Measurements from ENCODE around the gene PHF21B.
"Not testable (repeated sequence)": the region's sequence is repeated elsewhere in the genome, so short reads cannot be mapped to it uniquely, and the experiment has no call there.

PHF21B gene

GRCh38 chr22:44924098-44924497 lies 85.7 kb downstream of the PHF21B start:
- H3K27me3 ChIP-seq = no peaks in the 10 kb centered on the region
- H3K4me1 ChIP-seq = peaks cover 0 to 5% (median 0%) of the 10 kb centered on the region in 10 experiments; a peak in 1 of 20 replicates
- peaks cover 0 to 9% (median 6%) of the 10 kb centered on the region in 11 experiments; a peak in 12 of 22 replicates for H3K9me3 ChIP-seq (replicated peaks in 1 of 11)
- no peak overlapping the region for H3K4me3 ChIP-seq
- H4K20me1 ChIP-seq = no peaks in the 10 kb centered on the region; a peak in 1 of 22 replicates
- H3K27ac ChIP-seq = no peak overlapping the region
- no peak for TF ChIP-seq Cebpa-rat (IDR thresholded peaks at IDR 0.05)
- H3K9ac ChIP-seq = no peak overlapping the region
- H3K36me3 ChIP-seq = no peaks in the 10 kb centered on the region
- H3K4me2 ChIP-seq = no peak overlapping the region

- not testable (repeated sequence) for H3K9ac ChIP-seq
Measured at GRCh38 chr22:44921766-44922165, 88.0 kb downstream of the PHF21B start.

GRCh38 chr22:44920183-44920582 lies 89.6 kb downstream of the PHF21B start:
- Histone ChIP-seq H3K27ac (no peak overlapping the region), H3K9ac (no peak overlapping the region), H4K20me1 (no peaks in the 10 kb centered on the region; a peak in 1 of 22 replicates), H3K9me3 (replicated peaks in 1 of 11) (peaks cover 0 to 9% (median 6%) of the 10 kb centered on the region in 11 experiments; a peak in 12 of 22 replicates), H3K27me3 (no peaks in the 10 kb centered on the region), H3K4me2 (no peak overlapping the region), H3K36me3 (no peaks in the 10 kb centered on the region), H3K4me1 (no peaks in the 10 kb centered on the region), H3K4me3 (no peak overlapping the region)
- no peak for TF ChIP-seq Cebpa-rat (IDR thresholded peaks at IDR 0.05)

More at GRCh38 chr22:44921766-44922165, 88.0 kb downstream of the PHF21B start:
- H3K4me3 ChIP-seq; H3K36me3 ChIP-seq; H3K4me2 ChIP-seq; H3K27ac ChIP-seq; H3K9me3 ChIP-seq (replicated peaks in 1 of 11); H4K20me1 ChIP-seq; H3K27me3 ChIP-seq; H3K4me1 ChIP-seq: not testable (repeated sequence)

GRCh38 chr22:44919691-44920090 lies 90.1 kb downstream of the PHF21B start:
- Histone ChIP-seq H3K4me3 (no peak overlapping the region), H4K20me1 (no peaks in the 10 kb centered on the region; a peak in 1 of 22 replicates), H3K27me3 (no peaks in the 10 kb centered on the region), H3K36me3 (no peaks in the 10 kb centered on the region), H3K27ac (no peak overlapping the region), H3K4me1 (no peaks in the 10 kb centered on the region), H3K9ac (no peak overlapping the region), H3K9me3 (replicated peaks in 1 of 11) (peaks cover 0 to 8% (median 6%) of the 10 kb centered on the region in 11 experiments; a peak in 12 of 22 replicates), H3K4me2 (no peak overlapping the region)
- no peak for TF ChIP-seq Cebpa-rat (IDR thresholded peaks at IDR 0.05)

GRCh38 chr22:44918925-44919392 lies 90.8 kb downstream of the PHF21B start:
- Histone ChIP-seq H3K9me3 (replicated peaks in 1 of 11) (peaks cover 0 to under 1% (median 0%) of the 10 kb centered on the region in 11 experiments; a peak in 2 of 22 replicates), H3K4me1 (no peaks in the 10 kb centered on the region; a peak in 1 of 20 replicates), H3K4me3 (no peak overlapping the region), H3K4me2 (no peak overlapping the region), H3K27me3 (no peaks in the 10 kb centered on the region), H4K20me1 (no peaks in the 10 kb centered on the region; a peak in 1 of 22 replicates), H3K36me3 (no peaks in the 10 kb centered on the region), H3K27ac (no peak overlapping the region), H3K9ac (no peak overlapping the region)
- no peak for TF ChIP-seq Cebpa-rat (IDR thresholded peaks at IDR 0.05)

GRCh38 chr22:44918166-44918924 lies 91.5 kb downstream of the PHF21B start:
- no peak overlapping the region for H3K27ac ChIP-seq
- H3K36me3 ChIP-seq = peaks cover 0 to under 1% (median 0%) of the 10 kb centered on the region in 11 experiments; a peak in 1 of 22 replicates
- H3K27me3 ChIP-seq = no peaks in the 10 kb centered on the region
- no peak for TF ChIP-seq Cebpa-rat (IDR thresholded peaks at IDR 0.05)
- H3K9ac ChIP-seq = no peak overlapping the region
- no peaks in the 10 kb centered on the region; a peak in 1 of 20 replicates for H3K4me1 ChIP-seq
- H3K4me2 ChIP-seq = no peak overlapping the region
- no peaks in the 10 kb centered on the region; a peak in 1 of 22 replicates for H4K20me1 ChIP-seq
- no peaks in the 10 kb centered on the region; a peak in 2 of 22 replicates for H3K9me3 ChIP-seq (replicated peaks in 1 of 11)
- H3K4me3 ChIP-seq = no peak overlapping the region

GRCh38 chr22:44917372-44918165 lies 92.2 kb downstream of the PHF21B start:
- H3K4me2 ChIP-seq = no peak overlapping the region
- H3K27ac ChIP-seq = no peak overlapping the region
- no peak overlapping the region for H3K9ac ChIP-seq
- TF ChIP-seq Cebpa-rat (IDR thresholded peaks at IDR 0.05) = no peak
- H3K27me3 ChIP-seq = no peaks in the 10 kb centered on the region
- H3K9me3 ChIP-seq (replicated peaks in 1 of 11) = peaks cover 0 to 8% (median under 1%) of the 10 kb centered on the region in 11 experiments; a peak in 9 of 22 replicates
- no peak overlapping the region for H3K4me3 ChIP-seq
- H3K36me3 ChIP-seq = peaks cover 0 to 8% (median 0%) of the 10 kb centered on the region in 11 experiments; a peak in 1 of 22 replicates
- H4K20me1 ChIP-seq = no peaks in the 10 kb centered on the region; a peak in 1 of 22 replicates
- H3K4me1 ChIP-seq = no peaks in the 10 kb centered on the region; a peak in 1 of 20 replicates

GRCh38 chr22:44916281-44917231 lies 93.2 kb downstream of the PHF21B start:
- Histone ChIP-seq H3K4me2 (no peak overlapping the region), H3K36me3 (peaks cover 0 to 18% (median 1%) of the 10 kb centered on the region in 11 experiments; a peak in 6 of 22 replicates), H3K9me3 (replicated peaks in 1 of 11) (peaks cover 8 to 18% (median 11%) of the 10 kb centered on the region in 11 experiments), H3K27me3 (no peaks in the 10 kb centered on the region), H3K4me3 (no peak overlapping the region), H3K4me1 (no peaks in the 10 kb centered on the region; a peak in 1 of 20 replicates), H3K27ac (no peak overlapping the region), H4K20me1 (no peaks in the 10 kb centered on the region; a peak in 1 of 22 replicates), H3K9ac (no peak overlapping the region)
- no peak for TF ChIP-seq Cebpa-rat (IDR thresholded peaks at IDR 0.05)
